ENCODE data around the gene GRM2.

GRM2 gene

GRCh38 chr3:51679777-51680176 lies 27.1 kb upstream of the GRM2 start:
- Histone ChIP-seq H4K20me1 (peaks cover 98% of the 10 kb centered on the region), H3K27ac (peak overlapping the region; percentile 55; the same call in 1 of the 2 replicates), H3K4me2 (peak overlapping the region; percentile 87), H3K4me1 (peaks cover 57% of the 10 kb centered on the region), H3K4me3 (no peak overlapping the region), H3K27me3 (no peaks in the 10 kb centered on the region), H3K9ac (peak overlapping the region; percentile 54; the same call in 1 of the 2 replicates), H3K9me3 (no peaks in the 10 kb centered on the region), H3K36me3 (peaks cover 69% of the 10 kb centered on the region)
- TF ChIP-seq Cebpa-rat (IDR thresholded peaks at IDR 0.05): no peak

GRCh38 chr3:51680196-51680595 lies 26.7 kb upstream of the GRM2 start:
- Histone ChIP-seq H3K4me3 (no peak overlapping the region), H3K36me3 (peaks cover 68% of the 10 kb centered on the region), H3K4me2 (peak overlapping the region; percentile 87), H3K9me3 (no peaks in the 10 kb centered on the region), H3K4me1 (peaks cover 61% of the 10 kb centered on the region), H3K9ac (peak overlapping the region; percentile 54; the same call in 1 of the 2 replicates), H4K20me1 (peaks cover 94% of the 10 kb centered on the region), H3K27me3 (no peaks in the 10 kb centered on the region), H3K27ac (peak overlapping the region; percentile 55; the same call in 1 of the 2 replicates)
- TF ChIP-seq Cebpa-rat (IDR thresholded peaks at IDR 0.05): no peak

GRCh38 chr3:51680663-51681230 lies 26.1 kb upstream of the GRM2 start:
- H3K4me1 ChIP-seq: peaks cover 67% of the 10 kb centered on the region
- no peak for TF ChIP-seq Cebpa-rat (IDR thresholded peaks at IDR 0.05)
- peak overlapping the region; percentile 55 for H3K27ac ChIP-seq
- H3K27me3 ChIP-seq: no peaks in the 10 kb centered on the region
- no peaks in the 10 kb centered on the region for H3K9me3 ChIP-seq
- H3K36me3 ChIP-seq: peaks cover 63% of the 10 kb centered on the region
- no peak overlapping the region for H3K4me3 ChIP-seq
- peak overlapping the region; percentile 87 for H3K4me2 ChIP-seq
- peaks cover 89% of the 10 kb centered on the region for H4K20me1 ChIP-seq
- peak overlapping the region; percentile 47; the same call in 1 of the 2 replicates for H3K9ac ChIP-seq

- H3K4me2 ChIP-seq: peak overlapping the region; percentile 87
- peak overlapping the region; percentile 47; the same call in 1 of the 2 replicates for H3K9ac ChIP-seq
- no peak for TF ChIP-seq Cebpa-rat (IDR thresholded peaks at IDR 0.05)
- H3K4me3 ChIP-seq: peak overlapping the region; percentile 38; the same call in 1 of the 2 replicates
- H3K36me3 ChIP-seq: peaks cover 56% of the 10 kb centered on the region
- H3K4me1 ChIP-seq: peaks cover 74% of the 10 kb centered on the region
- H3K27ac ChIP-seq: peak overlapping the region; percentile 55
- no peaks in the 10 kb centered on the region for H3K9me3 ChIP-seq
- H3K27me3 ChIP-seq: no peaks in the 10 kb centered on the region
- peaks cover 83% of the 10 kb centered on the region for H4K20me1 ChIP-seq
Observed at GRCh38 chr3:51681453-51681852, 25.4 kb upstream of the GRM2 start.

- TF ChIP-seq Cebpa-rat (IDR thresholded peaks at IDR 0.05): no peak
- Histone ChIP-seq H3K9me3 (no peaks in the 10 kb centered on the region), H3K4me3 (0 out of 2 replicates have a peak overlapping the region, but pooled peaks have one; percentile 38), H3K4me2 (peak overlapping the region; percentile 87), H3K4me1 (peaks cover 79% of the 10 kb centered on the region), H3K27me3 (no peaks in the 10 kb centered on the region), H3K36me3 (peaks cover 50% of the 10 kb centered on the region), H4K20me1 (peaks cover 80% of the 10 kb centered on the region), H3K9ac (peak overlapping the region; percentile 60; the same call in 1 of the 2 replicates), H3K27ac (peak overlapping the region; percentile 55)
Observed at GRCh38 chr3:51682079-51682478, 24.8 kb upstream of the GRM2 start.

- no peak for TF ChIP-seq Cebpa-rat (IDR thresholded peaks at IDR 0.05)
- Histone ChIP-seq H3K9me3 (no peaks in the 10 kb centered on the region), H3K9ac (peak overlapping the region; percentile 60), H4K20me1 (peaks cover 80% of the 10 kb centered on the region), H3K4me2 (peak overlapping the region; percentile 87), H3K27ac (peak overlapping the region; percentile 48), H3K4me3 (no peak overlapping the region), H3K36me3 (peaks cover 47% of the 10 kb centered on the region), H3K27me3 (no peaks in the 10 kb centered on the region), H3K4me1 (peaks cover 84% of the 10 kb centered on the region)
Observed at GRCh38 chr3:51682526-51682925, 24.3 kb upstream of the GRM2 start.

- no peak for TF ChIP-seq Cebpa-rat (IDR thresholded peaks at IDR 0.05)
- no peaks in the 10 kb centered on the region for H3K27me3 ChIP-seq
- no peaks in the 10 kb centered on the region for H3K9me3 ChIP-seq
- H4K20me1 ChIP-seq: peaks cover 80% of the 10 kb centered on the region
- peak overlapping the region; percentile 19; the same call in 1 of the 2 replicates for H3K4me3 ChIP-seq
- peak overlapping the region; percentile 87 for H3K4me2 ChIP-seq
- H3K36me3 ChIP-seq: peaks cover 47% of the 10 kb centered on the region
- peak overlapping the region; percentile 60 for H3K9ac ChIP-seq
- H3K27ac ChIP-seq: peak overlapping the region; percentile 48; the same call in 1 of the 2 replicates
- peaks cover 94% of the 10 kb centered on the region for H3K4me1 ChIP-seq
Observed at GRCh38 chr3:51683566-51683965, 23.3 kb upstream of the GRM2 start.

- TF ChIP-seq Cebpa-rat (IDR thresholded peaks at IDR 0.05): no peak
- Histone ChIP-seq H4K20me1 (peaks cover 77% of the 10 kb centered on the region), H3K9me3 (no peaks in the 10 kb centered on the region), H3K27ac (peak overlapping the region; percentile 69), H3K36me3 (peaks cover 48% of the 10 kb centered on the region), H3K4me1 (peaks cover 91% of the 10 kb centered on the region), H3K27me3 (no peaks in the 10 kb centered on the region), H3K4me3 (peak overlapping the region; percentile 52; the same call in 1 of the 2 replicates), H3K9ac (peak overlapping the region; percentile 60; the same call in 1 of the 2 replicates), H3K4me2 (peak overlapping the region; percentile 87)
Observed at GRCh38 chr3:51684971-51685751, 21.7 kb upstream of the GRM2 start.

- Histone ChIP-seq H3K27ac (peak overlapping the region; percentile 69), H3K9me3 (no peaks in the 10 kb centered on the region), H3K27me3 (no peaks in the 10 kb centered on the region), H3K9ac (peak overlapping the region; percentile 42), H3K36me3 (peaks cover 52% of the 10 kb centered on the region), H3K4me2 (peak overlapping the region; percentile 87), H3K4me1 (peaks cover 87% of the 10 kb centered on the region), H4K20me1 (peaks cover 75% of the 10 kb centered on the region), H3K4me3 (peak overlapping the region; percentile 52)
- no peak for TF ChIP-seq Cebpa-rat (IDR thresholded peaks at IDR 0.05)
Observed at GRCh38 chr3:51686056-51686455, 20.8 kb upstream of the GRM2 start.

All from BLaER1 (cell line).